Neural cell (in vitro differentiated cells): Measurements from ENCODE around the gene ATXN7L1. TPM values are rescaled to one million over a fixed set of nuclear protein-coding genes. Genes with fewer than 3 reads are reported as not detected.

ENCODE experiments used
- H2AFZ ChIP-seq: fragments of 200-600, 300-800 bp; sonication (generic), shearing (Covaris generic); 2 replicates; pipeline ENCODE4 v1.6.0; 2014; ENCODE audit warnings: low read depth, mild to moderate bottlenecking, antibody characterized with exemption, low read length, moderate library complexity
- H3F3A ChIP-seq: fragments of 200-600 bp; shearing (Covaris generic); 2 replicates; pipeline ENCODE4 v1.6.1; 2016; ENCODE audit warnings: mild to moderate bottlenecking, moderate library complexity, mixed read lengths, antibody characterized with exemption, low read length; ENCODE audit not compliant: insufficient read depth, poor library complexity, severe bottlenecking
- H3K27ac ChIP-seq: fragments of 200-600, 300-800 bp; sonication (generic), shearing (Covaris generic); 2 replicates; pipeline ENCODE4 v1.5.1; 2014; ENCODE audit warnings: mild to moderate bottlenecking, low read length, moderate library complexity
- H3K27me3 ChIP-seq: fragments of 300-800, 200-600 bp; sonication (generic), shearing (Covaris generic); 2 replicates; pipeline ENCODE4 v1.6.0; 2014; ENCODE audit warnings: mild to moderate bottlenecking, low read depth, low read length, moderate library complexity; ENCODE audit not compliant: insufficient read depth
- H3K36me3 ChIP-seq: fragments of 300-800, 200-600 bp; sonication (generic), shearing (Covaris generic); 2 replicates; pipeline ENCODE4 v1.5.1; 2014; ENCODE audit warnings: mild to moderate bottlenecking, antibody characterized with exemption, low read length, moderate library complexity; ENCODE audit not compliant: insufficient read depth
- H3K4me2 ChIP-seq: fragments of 300-800, 200-600 bp; sonication (generic), shearing (Covaris generic); 2 replicates; pipeline ENCODE4 v1.6.0; 2014; ENCODE audit warnings: mild to moderate bottlenecking, low read length
- H3K4me3 ChIP-seq: fragments of 300-800, 200-600 bp; sonication (generic), shearing (Covaris generic); 2 replicates; pipeline ENCODE4 v1.5.1; 2014; ENCODE audit warnings: mild to moderate bottlenecking, low read length, moderate library complexity
- H3K79me2 ChIP-seq: fragments of 200-600 bp; shearing (Covaris generic); replicated peaks from 2 replicates; pipeline ENCODE4 v1.6.0; 2014; ENCODE audit warnings: mild to moderate bottlenecking, low read length, moderate library complexity; ENCODE audit not compliant: insufficient read depth
- H3K9ac ChIP-seq: fragments of 300-800, 200-600 bp; sonication (generic), shearing (Covaris generic); 2 replicates; pipeline ENCODE4 v1.6.1; 2016; ENCODE audit warnings: mild to moderate bottlenecking, low read length, mixed read lengths
- H3K9me2 ChIP-seq: fragments of 200-600 bp; shearing (Covaris generic); 2 replicates; pipeline ENCODE4 v1.6.1; 2016; ENCODE audit warnings: mild to moderate bottlenecking, low read length, mixed read lengths; ENCODE audit not compliant: insufficient read depth
- H3K9me3 ChIP-seq: fragments of 200-600, 300-800 bp; sonication (generic), shearing (Covaris generic); 2 replicates; pipeline ENCODE4 v1.6.1; 2016; ENCODE audit warnings: mild to moderate bottlenecking, mixed run types, low read length, moderate library complexity, mixed read lengths
- H4K20me1 ChIP-seq: fragments of 200-600 bp; shearing (Covaris generic); 2 replicates; pipeline ENCODE4 v1.6.1; 2016; ENCODE audit warnings: mild to moderate bottlenecking, mixed run types; ENCODE audit not compliant: insufficient read depth
- EP300 ChIP-seq: fragments of 450-650 bp; conservative IDR thresholded peaks from 2 replicates; pipeline ENCODE4 v1.6.1; 2014; ENCODE audit warnings: antibody characterized with exemption, mild to moderate bottlenecking, moderate library complexity; ENCODE audit not compliant: poor library complexity, severe bottlenecking
- EZH2 ChIP-seq: fragments of 200-600, 300-800 bp; shearing (Covaris generic), sonication (generic); IDR thresholded peaks from 2 replicates; pipeline ENCODE4 v1.6.1; 2014; ENCODE audit warnings: antibody characterized with exemption, low read length, borderline replicate concordance, mild to moderate bottlenecking; ENCODE audit not compliant: insufficient read depth, poor library complexity, severe bottlenecking
- MXI1 ChIP-seq: fragments of 450-650 bp; conservative IDR thresholded peaks from 2 replicates; pipeline ENCODE4 v1.6.1; 2014; ENCODE audit warnings: antibody characterized with exemption, mild to moderate bottlenecking; ENCODE audit not compliant: poor library complexity, severe bottlenecking
- POLR2AphosphoS5 ChIP-seq: IDR thresholded peaks from 2 replicates; pipeline ENCODE4 v1.6.1; 2012
- RAD21 ChIP-seq: fragments of 450-650 bp; conservative IDR thresholded peaks from 2 replicates; pipeline ENCODE4 v1.6.1; 2014; ENCODE audit warnings: antibody characterized with exemption, mild to moderate bottlenecking, moderate library complexity
- REST ChIP-seq: IDR thresholded peaks from 2 replicates; pipeline ENCODE4 v1.6.1; 2012; ENCODE audit warnings: borderline replicate concordance
- SMC3 ChIP-seq: fragments of 450-650 bp; conservative IDR thresholded peaks from 2 replicates; pipeline ENCODE4 v1.6.1; 2014; ENCODE audit warnings: antibody characterized with exemption, mild to moderate bottlenecking, moderate library complexity; ENCODE audit not compliant: poor library complexity
- TAF1 ChIP-seq: IDR thresholded peaks from 2 replicates; pipeline ENCODE4 v1.6.1; 2012; ENCODE audit warnings: low read depth
- polyA plus RNA-seq: library from polyadenylated mRNA; depleted of rRNA; stranded (reverse); fragments of >200 nt; gene quantifications from 2 replicates; pipeline ENCODE4 v1.2.3, GENCODE V29; 2014
- TF ChIP-seq, protein P1 (sequence below): fragments of 450-650 bp; IDR thresholded peaks from 2 replicates; pipeline ENCODE4 v1.5.1; 2014; ENCODE audit warnings: antibody characterized with exemption, mild to moderate bottlenecking, moderate library complexity; ENCODE audit not compliant: poor library complexity, severe bottlenecking

The ATXN7L1 gene
- polyA plus RNA-seq, 1 donor from 2014 or later, result 4.3 TPM

DNA sequence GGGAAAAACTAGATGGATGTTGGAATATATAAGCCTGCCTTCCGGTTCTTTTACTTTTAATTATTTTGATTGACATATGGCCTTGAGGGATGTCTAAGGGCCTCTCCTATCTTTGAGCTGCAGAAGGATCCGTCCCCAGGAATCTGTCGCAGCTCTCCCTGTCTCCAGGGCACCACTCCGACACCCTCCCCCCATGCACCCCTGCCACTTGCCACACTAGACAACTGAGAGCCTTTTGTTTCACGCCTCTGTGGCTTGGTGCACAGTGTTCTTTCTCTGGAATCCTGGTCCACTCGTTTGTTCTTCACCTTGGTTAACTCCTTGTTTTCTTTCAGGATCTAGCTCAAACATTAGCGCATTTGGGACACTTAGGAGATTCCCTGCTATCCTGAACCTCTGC lies 171.0 kb downstream of the ATXN7L1 start:
- H3K9ac ChIP-seq, result no peak overlapping the region
- no peaks in the 10 kb centered on the region for H3K9me2 ChIP-seq
- H3K79me2 ChIP-seq, result no peaks in the 10 kb centered on the region
- H3K4me2 ChIP-seq, result no peak overlapping the region
- no peaks in the 10 kb centered on the region for H3F3A ChIP-seq
- H3K9me3 ChIP-seq, result no peaks in the 10 kb centered on the region
- H2AFZ ChIP-seq, result no peak overlapping the region
- H4K20me1 ChIP-seq, result no peaks in the 10 kb centered on the region
- H3K27me3 ChIP-seq, result no peaks in the 10 kb centered on the region
- no peak overlapping the region for H3K27ac ChIP-seq
- no peak overlapping the region for H3K4me3 ChIP-seq
- TF ChIP-seq TAF1, result no peak
- no peak for TF ChIP-seq POLR2AphosphoS5
- no peak for TF ChIP-seq MXI1
- no peak for TF ChIP-seq RAD21
- no peak for TF ChIP-seq SMC3
- no peaks in the 10 kb centered on the region for H3K36me3 ChIP-seq

DNA sequence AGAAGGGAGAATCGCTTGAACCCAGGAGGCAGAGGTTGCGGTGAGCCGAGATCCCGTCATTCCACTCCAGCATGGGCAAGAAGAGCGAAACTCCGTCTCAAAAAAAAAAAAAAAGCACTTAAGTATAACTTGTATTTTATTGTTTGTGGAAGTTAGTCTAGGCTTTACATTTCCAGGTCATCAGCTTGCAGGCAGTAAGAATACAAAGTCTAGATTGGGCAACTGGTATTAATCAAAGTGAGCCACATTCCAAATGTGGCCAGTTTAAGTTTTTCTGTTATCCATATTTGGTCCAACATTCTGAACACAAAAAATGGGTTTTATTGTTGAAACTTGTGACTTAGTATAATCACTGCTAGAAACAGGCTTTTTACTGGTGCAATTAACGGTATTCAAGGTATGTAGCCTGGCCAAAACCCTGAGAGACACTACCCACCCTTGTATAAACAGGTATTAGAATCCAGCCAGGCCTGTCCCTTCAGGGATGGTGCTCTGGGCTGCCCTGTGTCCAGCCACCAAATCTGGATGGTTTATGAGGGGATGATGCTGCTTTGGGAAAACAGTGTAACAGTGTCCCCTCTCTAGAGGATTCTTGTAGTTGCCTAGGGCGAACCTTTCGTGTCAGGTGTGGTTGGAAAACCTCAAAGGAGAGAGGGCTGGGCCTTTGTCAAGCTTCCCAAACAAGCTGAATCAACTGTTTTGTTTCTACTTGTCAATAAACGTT lies 173.0 kb downstream of the ATXN7L1 start:
- Histone ChIP-seq H3K9ac (no peak overlapping the region), H3K36me3 (no peaks in the 10 kb centered on the region), H4K20me1 (no peaks in the 10 kb centered on the region), H3K4me3 (no peak overlapping the region), H3K4me2 (no peak overlapping the region), H3K27ac (no peak overlapping the region), H2AFZ (no peak overlapping the region), H3F3A (no peaks in the 10 kb centered on the region), H3K9me2 (no peaks in the 10 kb centered on the region), H3K9me3 (no peaks in the 10 kb centered on the region), H3K27me3 (no peaks in the 10 kb centered on the region), H3K79me2 (no peaks in the 10 kb centered on the region)
- TF ChIP-seq EZH2, result no peak
- no peak for TF ChIP-seq REST
- TF ChIP-seq SMC3, result no peak
- no peak for TF ChIP-seq EP300
- no peak for TF ChIP-seq RAD21
- no peak for TF ChIP-seq POLR2AphosphoS5
- TF ChIP-seq MXI1, result no peak
- TF ChIP-seq TAF1, result no peak
- TF ChIP-seq, protein P1, sequence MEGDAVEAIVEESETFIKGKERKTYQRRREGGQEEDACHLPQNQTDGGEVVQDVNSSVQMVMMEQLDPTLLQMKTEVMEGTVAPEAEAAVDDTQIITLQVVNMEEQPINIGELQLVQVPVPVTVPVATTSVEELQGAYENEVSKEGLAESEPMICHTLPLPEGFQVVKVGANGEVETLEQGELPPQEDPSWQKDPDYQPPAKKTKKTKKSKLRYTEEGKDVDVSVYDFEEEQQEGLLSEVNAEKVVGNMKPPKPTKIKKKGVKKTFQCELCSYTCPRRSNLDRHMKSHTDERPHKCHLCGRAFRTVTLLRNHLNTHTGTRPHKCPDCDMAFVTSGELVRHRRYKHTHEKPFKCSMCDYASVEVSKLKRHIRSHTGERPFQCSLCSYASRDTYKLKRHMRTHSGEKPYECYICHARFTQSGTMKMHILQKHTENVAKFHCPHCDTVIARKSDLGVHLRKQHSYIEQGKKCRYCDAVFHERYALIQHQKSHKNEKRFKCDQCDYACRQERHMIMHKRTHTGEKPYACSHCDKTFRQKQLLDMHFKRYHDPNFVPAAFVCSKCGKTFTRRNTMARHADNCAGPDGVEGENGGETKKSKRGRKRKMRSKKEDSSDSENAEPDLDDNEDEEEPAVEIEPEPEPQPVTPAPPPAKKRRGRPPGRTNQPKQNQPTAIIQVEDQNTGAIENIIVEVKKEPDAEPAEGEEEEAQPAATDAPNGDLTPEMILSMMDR, result no peak
